ENCODE measurements around the gene SYNGAP1.

SYNGAP1 gene

GRCh38 chr6:33438978-33439594, 19.2 kb downstream of the SYNGAP1 start:
- no peak overlapping the region for H3K27ac ChIP-seq
- no peak for TF ChIP-seq CTCF (conservative IDR thresholded peaks at IDR 0.05)

- TF ChIP-seq CTCF (conservative IDR thresholded peaks at IDR 0.05): no peak
- H3K27ac ChIP-seq: no peak overlapping the region
Measured at GRCh38 chr6:33439956-33440648, 20.2 kb downstream of the SYNGAP1 start.

- TF ChIP-seq CTCF (conservative IDR thresholded peaks at IDR 0.05): no peak
- H3K27ac ChIP-seq: no peak overlapping the region
Measured at GRCh38 chr6:33440649-33441309, 20.9 kb downstream of the SYNGAP1 start.

GRCh38 chr6:33441457-33441856, 21.6 kb downstream of the SYNGAP1 start:
- H3K27ac ChIP-seq: no peak overlapping the region
- no peak for TF ChIP-seq CTCF (conservative IDR thresholded peaks at IDR 0.05)

GRCh38 chr6:33442283-33442682, 22.4 kb downstream of the SYNGAP1 start:
- no peak overlapping the region for H3K27ac ChIP-seq
- TF ChIP-seq CTCF (conservative IDR thresholded peaks at IDR 0.05): no peak

GRCh38 chr6:33443025-33443424, 23.2 kb downstream of the SYNGAP1 start:
- TF ChIP-seq CTCF (conservative IDR thresholded peaks at IDR 0.05): no peak
- no peak overlapping the region for H3K27ac ChIP-seq

GRCh38 chr6:33443619-33444504, 24.0 kb downstream of the SYNGAP1 start:
- no peak for TF ChIP-seq CTCF (conservative IDR thresholded peaks at IDR 0.05)
- no peak overlapping the region for H3K27ac ChIP-seq

All from VCaP (cell line).